Tibial nerve (tissue), 3 donors: ENCODE results near the gene C1QC.
"Not testable (repeated sequence)": the region's sequence is repeated elsewhere in the genome, so short reads cannot be mapped to it uniquely, and the experiment has no call there.

Experiments
- POLR2A ChIP-seq, 2 donors: fragments of 450-650 bp; IDR thresholded peaks; one replicate each; pipeline ENCODE4 v1.6.1; 2017; ENCODE audit warnings: antibody characterized with exemption in 2 of 2, mild to moderate bottlenecking in 2 of 2, moderate library complexity in 2 of 2
- TF ChIP-seq, protein P1 (sequence below), 5 experiments: fragments of 200-600 bp in 3 of 5; fragments of 450-650 bp in 2 of 5; sonication (generic) in 3 of 5; IDR thresholded peaks; one replicate each; pipeline ENCODE4 v1.5.1; 2016 to 2019; ENCODE audit warnings: antibody characterized with exemption in 5 of 5, mild to moderate bottlenecking in 3 of 5, moderate library complexity in 2 of 5

DNA sequence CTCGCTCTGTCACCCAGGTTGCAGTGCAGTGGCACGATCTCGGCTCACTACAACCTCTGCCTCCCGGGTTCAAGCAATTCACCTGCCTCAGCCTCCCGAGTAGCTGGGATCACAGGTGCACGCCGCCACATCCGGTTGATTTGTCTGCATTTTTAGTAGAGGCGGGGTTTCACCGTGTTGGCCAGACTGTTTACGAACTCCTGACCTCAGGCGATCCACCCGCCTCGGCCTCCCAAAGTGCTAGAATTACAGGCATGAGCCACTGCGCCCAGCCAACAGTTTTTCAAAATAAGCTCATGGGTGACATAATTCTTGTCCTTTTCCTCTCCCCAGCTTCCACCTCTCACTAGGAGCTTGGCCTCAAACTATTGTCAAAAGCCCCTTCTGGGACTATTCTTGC is 32.7 kb downstream of the C1QC start:
- TF ChIP-seq, protein P1, sequence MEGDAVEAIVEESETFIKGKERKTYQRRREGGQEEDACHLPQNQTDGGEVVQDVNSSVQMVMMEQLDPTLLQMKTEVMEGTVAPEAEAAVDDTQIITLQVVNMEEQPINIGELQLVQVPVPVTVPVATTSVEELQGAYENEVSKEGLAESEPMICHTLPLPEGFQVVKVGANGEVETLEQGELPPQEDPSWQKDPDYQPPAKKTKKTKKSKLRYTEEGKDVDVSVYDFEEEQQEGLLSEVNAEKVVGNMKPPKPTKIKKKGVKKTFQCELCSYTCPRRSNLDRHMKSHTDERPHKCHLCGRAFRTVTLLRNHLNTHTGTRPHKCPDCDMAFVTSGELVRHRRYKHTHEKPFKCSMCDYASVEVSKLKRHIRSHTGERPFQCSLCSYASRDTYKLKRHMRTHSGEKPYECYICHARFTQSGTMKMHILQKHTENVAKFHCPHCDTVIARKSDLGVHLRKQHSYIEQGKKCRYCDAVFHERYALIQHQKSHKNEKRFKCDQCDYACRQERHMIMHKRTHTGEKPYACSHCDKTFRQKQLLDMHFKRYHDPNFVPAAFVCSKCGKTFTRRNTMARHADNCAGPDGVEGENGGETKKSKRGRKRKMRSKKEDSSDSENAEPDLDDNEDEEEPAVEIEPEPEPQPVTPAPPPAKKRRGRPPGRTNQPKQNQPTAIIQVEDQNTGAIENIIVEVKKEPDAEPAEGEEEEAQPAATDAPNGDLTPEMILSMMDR (IDR thresholded peaks at IDR 0.05): not testable (repeated sequence)
- TF ChIP-seq POLR2A (IDR thresholded peaks at IDR 0.05): not testable (repeated sequence)
